Measurements from ENCODE around the gene SLC34A1.

The SLC34A1 gene

GRCh38 chr5:177371120-177372033, 12.9 kb upstream of the SLC34A1 start:
- peak overlapping the region; percentile 20 for H3K27ac ChIP-seq (ENCODE audit: low read depth, low read length)
- H3K79me2 ChIP-seq (ENCODE audit: control insufficient read depth, insufficient read depth, low read length) = no peaks in the 10 kb centered on the region
- no peak overlapping the region for H2BK120ac ChIP-seq (ENCODE audit: low read depth, low read length)
- H3K18ac ChIP-seq (ENCODE audit: low read length) = peak overlapping the region; percentile 7
- H3K4ac ChIP-seq (ENCODE audit: low read depth, low read length) = no peak overlapping the region
- peak overlapping the region; percentile 7 for H3K23ac ChIP-seq (ENCODE audit: low read length)
- H3K4me3 ChIP-seq (ENCODE audit: low read length) = peak overlapping the region; percentile 55
- peak overlapping the region; percentile 48 for H2BK5ac ChIP-seq (ENCODE audit: low read length)
- no peak overlapping the region for H2AK5ac ChIP-seq (ENCODE audit: low read length)
- H3K27me3 ChIP-seq (ENCODE audit: insufficient read depth, low read length, poor library complexity) = no peaks in the 10 kb centered on the region
- H2BK15ac ChIP-seq (replicated peaks; ENCODE audit: low read depth) = no peak overlapping the region
- H4K5ac ChIP-seq (ENCODE audit: low read length) = no peak overlapping the region
- peak overlapping the region; percentile 91 for H3K56ac ChIP-seq (ENCODE audit: low read length)
- peaks cover 9% of the 10 kb centered on the region for H3K4me1 ChIP-seq (ENCODE audit: control insufficient read depth, low read depth, low read length)
- DNase-seq = no peak
- no CpG with 5 or more reads among the region's 26 CpGs for WGBS (ENCODE audit: extremely low coverage, insufficient coverage, low lambda C conversion rate)
- no peaks in the 10 kb centered on the region for H3K36me3 ChIP-seq (ENCODE audit: control insufficient read depth, insufficient read depth, low read length)
- peak overlapping the region; percentile 90 for H3K9ac ChIP-seq (ENCODE audit: low read length)
- H3K4me2 ChIP-seq (ENCODE audit: low read length) = peak overlapping the region; percentile 74
- no peaks in the 10 kb centered on the region for H3K79me1 ChIP-seq (ENCODE audit: low read length)
- no peak overlapping the region for H4K8ac ChIP-seq (ENCODE audit: low read depth, low read length)

GRCh38 chr5:177372034-177372896, 12.0 kb upstream of the SLC34A1 start:
- H3K4me1 ChIP-seq (ENCODE audit: control insufficient read depth, low read depth, low read length) = peaks cover 8% of the 10 kb centered on the region
- no peak overlapping the region for H3K4ac ChIP-seq (ENCODE audit: low read depth, low read length)
- no peak overlapping the region for H3K27ac ChIP-seq (ENCODE audit: low read depth, low read length)
- no peak overlapping the region for H4K5ac ChIP-seq (ENCODE audit: low read length)
- H3K4me2 ChIP-seq (ENCODE audit: low read length) = no peak overlapping the region
- no peak overlapping the region for H3K56ac ChIP-seq (ENCODE audit: low read length)
- no peak overlapping the region for H2BK15ac ChIP-seq (replicated peaks; ENCODE audit: low read depth)
- no peak overlapping the region for H3K4me3 ChIP-seq (ENCODE audit: low read length)
- no peaks in the 10 kb centered on the region for H3K36me3 ChIP-seq (ENCODE audit: control insufficient read depth, insufficient read depth, low read length)
- no peak overlapping the region for H2BK120ac ChIP-seq (ENCODE audit: low read depth, low read length)
- no peak overlapping the region for H3K18ac ChIP-seq (ENCODE audit: low read length)
- no peak overlapping the region for H3K9ac ChIP-seq (ENCODE audit: low read length)
- no peak for DNase-seq
- no peaks in the 10 kb centered on the region for H3K79me2 ChIP-seq (ENCODE audit: control insufficient read depth, insufficient read depth, low read length)
- no peak overlapping the region for H2AK5ac ChIP-seq (ENCODE audit: low read length)
- no peak overlapping the region for H2BK5ac ChIP-seq (ENCODE audit: low read length)
- no peak overlapping the region for H3K23ac ChIP-seq (ENCODE audit: low read length)
- H4K8ac ChIP-seq (ENCODE audit: low read depth, low read length) = no peak overlapping the region
- no peaks in the 10 kb centered on the region for H3K27me3 ChIP-seq (ENCODE audit: insufficient read depth, low read length, poor library complexity)
- no peaks in the 10 kb centered on the region for H3K79me1 ChIP-seq (ENCODE audit: low read length)
- WGBS (ENCODE audit: extremely low coverage, insufficient coverage, low lambda C conversion rate) = no CpG with 5 or more reads among the region's 12 CpGs

DNA sequence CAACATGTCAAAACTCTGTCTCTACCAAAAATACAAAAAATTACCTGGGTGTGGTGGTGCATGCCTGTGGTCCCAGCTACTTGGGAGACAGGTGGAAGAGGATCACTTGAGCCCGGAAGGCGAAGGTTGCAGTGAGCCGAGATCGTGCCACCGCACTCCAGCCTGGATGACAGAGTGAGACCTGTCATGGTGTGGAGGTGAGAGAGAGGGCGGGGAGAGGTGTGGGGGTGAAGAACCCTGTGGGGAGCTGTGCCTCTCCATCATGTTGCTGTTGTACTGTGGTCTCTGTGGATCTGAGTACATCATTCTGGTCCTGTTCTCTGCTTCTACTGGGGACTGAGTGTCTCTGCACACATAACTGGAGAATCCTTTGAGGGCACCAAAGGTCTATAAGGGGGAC, 11.3 kb upstream of the SLC34A1 start:
- Histone ChIP-seq H2BK5ac (ENCODE audit: low read length) (no peak overlapping the region), H3K27ac (ENCODE audit: low read depth, low read length) (no peak overlapping the region), H3K23ac (ENCODE audit: low read length) (no peak overlapping the region), H4K8ac (ENCODE audit: low read depth, low read length) (no peak overlapping the region), H3K4ac (ENCODE audit: low read depth, low read length) (no peak overlapping the region), H3K36me3 (ENCODE audit: control insufficient read depth, insufficient read depth, low read length) (no peaks in the 10 kb centered on the region), H2AK5ac (ENCODE audit: low read length) (no peak overlapping the region), H3K18ac (ENCODE audit: low read length) (no peak overlapping the region), H3K4me3 (ENCODE audit: low read length) (no peak overlapping the region), H3K27me3 (ENCODE audit: insufficient read depth, low read length, poor library complexity) (no peaks in the 10 kb centered on the region), H3K9ac (ENCODE audit: low read length) (no peak overlapping the region), H2BK15ac (replicated peaks; ENCODE audit: low read depth) (no peak overlapping the region), H3K4me2 (ENCODE audit: low read length) (no peak overlapping the region), H4K5ac (ENCODE audit: low read length) (no peak overlapping the region), H3K4me1 (ENCODE audit: control insufficient read depth, low read depth, low read length) (peaks cover 6% of the 10 kb centered on the region), H3K56ac (ENCODE audit: low read length) (no peak overlapping the region), H2BK120ac (ENCODE audit: low read depth, low read length) (no peak overlapping the region), H3K79me2 (ENCODE audit: control insufficient read depth, insufficient read depth, low read length) (no peaks in the 10 kb centered on the region), H3K79me1 (ENCODE audit: low read length) (no peaks in the 10 kb centered on the region)
- DNase-seq = no peak
- WGBS (ENCODE audit: extremely low coverage, insufficient coverage, low lambda C conversion rate) = no CpG with 5 or more reads among the region's 6 CpGs

DNA sequence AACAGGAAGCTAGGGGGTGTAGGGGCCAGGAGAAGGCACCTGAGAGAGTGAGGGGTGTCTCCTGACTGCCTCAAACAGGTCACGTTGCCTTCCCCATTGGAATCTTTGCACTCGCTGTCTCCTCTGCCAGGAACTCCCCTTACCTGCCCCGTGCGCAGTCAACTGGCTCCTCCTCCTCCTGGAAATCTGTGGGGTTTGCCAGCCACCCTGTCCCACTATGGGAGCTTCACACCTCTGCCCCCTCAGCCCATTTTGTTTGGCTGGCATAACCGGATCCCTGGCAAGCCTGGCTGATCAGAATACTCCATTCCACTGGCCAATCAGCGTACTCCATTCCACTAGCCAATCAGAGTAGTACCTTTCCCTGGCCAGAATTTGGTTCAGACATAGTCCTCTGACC, 10.4 kb upstream of the SLC34A1 start:
- H3K27ac ChIP-seq (ENCODE audit: low read depth, low read length) = no peak overlapping the region
- no peak overlapping the region for H2BK15ac ChIP-seq (replicated peaks; ENCODE audit: low read depth)
- no peak overlapping the region for H4K5ac ChIP-seq (ENCODE audit: low read length)
- H2BK5ac ChIP-seq (ENCODE audit: low read length) = no peak overlapping the region
- peak; percentile 37 for DNase-seq
- H3K9ac ChIP-seq (ENCODE audit: low read length) = no peak overlapping the region
- H3K18ac ChIP-seq (ENCODE audit: low read length) = no peak overlapping the region
- no peaks in the 10 kb centered on the region for H3K27me3 ChIP-seq (ENCODE audit: insufficient read depth, low read length, poor library complexity)
- H3K56ac ChIP-seq (ENCODE audit: low read length) = no peak overlapping the region
- H3K4me3 ChIP-seq (ENCODE audit: low read length) = no peak overlapping the region
- H4K8ac ChIP-seq (ENCODE audit: low read depth, low read length) = no peak overlapping the region
- H3K79me2 ChIP-seq (ENCODE audit: control insufficient read depth, insufficient read depth, low read length) = no peaks in the 10 kb centered on the region
- no peak overlapping the region for H3K4me2 ChIP-seq (ENCODE audit: low read length)
- no peak overlapping the region for H3K23ac ChIP-seq (ENCODE audit: low read length)
- no peak overlapping the region for H2BK120ac ChIP-seq (ENCODE audit: low read depth, low read length)
- WGBS (ENCODE audit: extremely low coverage, insufficient coverage, low lambda C conversion rate) = no CpG with 5 or more reads among the region's 6 CpGs
- H3K79me1 ChIP-seq (ENCODE audit: low read length) = no peaks in the 10 kb centered on the region
- H2AK5ac ChIP-seq (ENCODE audit: low read length) = no peak overlapping the region
- H3K4ac ChIP-seq (ENCODE audit: low read depth, low read length) = no peak overlapping the region
- peaks cover 6% of the 10 kb centered on the region for H3K4me1 ChIP-seq (ENCODE audit: control insufficient read depth, low read depth, low read length)
- H3K36me3 ChIP-seq (ENCODE audit: control insufficient read depth, insufficient read depth, low read length) = no peaks in the 10 kb centered on the region

DNA sequence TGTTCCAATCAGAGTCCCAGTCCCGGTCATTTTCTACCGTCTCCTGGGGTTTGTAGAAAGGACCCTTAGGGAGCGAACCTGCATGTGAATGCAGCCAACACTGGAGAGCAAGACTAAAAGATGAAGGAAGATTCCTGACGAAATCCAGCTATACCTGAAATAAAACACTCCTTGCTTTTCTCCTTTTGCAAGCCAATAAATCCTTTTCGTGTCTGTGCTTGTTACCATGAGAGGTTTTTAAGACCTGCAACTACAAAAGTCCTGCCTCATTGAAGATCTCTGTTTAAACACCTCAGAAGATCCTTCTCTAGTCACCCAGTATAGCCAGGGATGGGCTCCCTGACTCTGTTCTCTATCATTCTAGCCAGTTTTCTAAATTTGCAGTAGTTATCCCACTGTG, 10.0 kb upstream of the SLC34A1 start:
- H3K79me2 ChIP-seq (ENCODE audit: control insufficient read depth, insufficient read depth, low read length) = no peaks in the 10 kb centered on the region
- no peak overlapping the region for H2AK5ac ChIP-seq (ENCODE audit: low read length)
- H3K27ac ChIP-seq (ENCODE audit: low read depth, low read length) = no peak overlapping the region
- no peak overlapping the region for H3K4me3 ChIP-seq (ENCODE audit: low read length)
- H3K18ac ChIP-seq (ENCODE audit: low read length) = no peak overlapping the region
- no peaks in the 10 kb centered on the region for H3K79me1 ChIP-seq (ENCODE audit: low read length)
- no peak overlapping the region for H2BK5ac ChIP-seq (ENCODE audit: low read length)
- no peak overlapping the region for H2BK15ac ChIP-seq (replicated peaks; ENCODE audit: low read depth)
- H3K36me3 ChIP-seq (ENCODE audit: control insufficient read depth, insufficient read depth, low read length) = no peaks in the 10 kb centered on the region
- H3K4me2 ChIP-seq (ENCODE audit: low read length) = no peak overlapping the region
- no peak overlapping the region for H3K4ac ChIP-seq (ENCODE audit: low read depth, low read length)
- no CpG with 5 or more reads among the region's 5 CpGs for WGBS (ENCODE audit: extremely low coverage, insufficient coverage, low lambda C conversion rate)
- H4K5ac ChIP-seq (ENCODE audit: low read length) = no peak overlapping the region
- H3K4me1 ChIP-seq (ENCODE audit: control insufficient read depth, low read depth, low read length) = peaks cover 6% of the 10 kb centered on the region
- no peak overlapping the region for H3K23ac ChIP-seq (ENCODE audit: low read length)
- no peak for DNase-seq
- no peak overlapping the region for H3K56ac ChIP-seq (ENCODE audit: low read length)
- H4K8ac ChIP-seq (ENCODE audit: low read depth, low read length) = no peak overlapping the region
- no peak overlapping the region for H2BK120ac ChIP-seq (ENCODE audit: low read depth, low read length)
- H3K9ac ChIP-seq (ENCODE audit: low read length) = no peak overlapping the region
- no peaks in the 10 kb centered on the region for H3K27me3 ChIP-seq (ENCODE audit: insufficient read depth, low read length, poor library complexity)

Data from mesendoderm (in vitro differentiated cells).